Stimulated activated CD8-positive, alpha-beta memory T cell treated with anti-CD3 and anti-CD28 coated beads, Interleukin-12 subunit alpha, Interleukin-12 subunit beta, amount 100 ng/mL, for 24 hours (primary cell): Measurements from ENCODE around the gene EMD.
"Not testable (repeated sequence)": the region's sequence is repeated elsewhere in the genome, so short reads cannot be mapped to it uniquely, and the experiment has no call there.

Experiments used
- DNase-seq: peaks from one replicate; pipeline ENCODE4 v3.0.0-alpha.2; 2020; ENCODE audit errors: extremely low read depth

EMD gene

GRCh38 chrX:154396363-154396762 is 17.3 kb downstream of the EMD start:
- not testable (repeated sequence) for DNase-seq

GRCh38 chrX:154396973-154397887 is 18.1 kb downstream of the EMD start:
- no peak for DNase-seq

- peak; percentile 79 for DNase-seq
Observed at GRCh38 chrX:154397888-154398667, 19.0 kb downstream of the EMD start, which contains the start of gene RPL10. Gene RPL10, plus strand, starts transcription at chrX:154398377. Its CDS starts 143 bp downstream, at chrX:154398520.

GRCh38 chrX:154398668-154399526 is 19.8 kb downstream of the EMD start:
- no peak for DNase-seq

- no peak for DNase-seq
Observed at GRCh38 chrX:154399527-154400368, 20.7 kb downstream of the EMD start.

- not testable (repeated sequence) for DNase-seq
Observed at GRCh38 chrX:154400369-154400817, 21.3 kb downstream of the EMD start.

- no peak for DNase-seq
Observed at GRCh38 chrX:154401045-154401799, 22.1 kb downstream of the EMD start.

GRCh38 chrX:154401918-154402621 is 23.0 kb downstream of the EMD start:
- no peak for DNase-seq

GRCh38 chrX:154402622-154403127 is 23.6 kb downstream of the EMD start:
- DNase-seq, result no peak

GRCh38 chrX:154403192-154403591 is 24.1 kb downstream of the EMD start:
- no peak for DNase-seq

- DNase-seq, result no peak
Observed at GRCh38 chrX:154403858-154404257, 24.8 kb downstream of the EMD start.

GRCh38 chrX:154404625-154405192 is 25.6 kb downstream of the EMD start:
- DNase-seq, result no peak

GRCh38 chrX:154408659-154409221 is 29.6 kb downstream of the EMD start:
- DNase-seq, result no peak

GRCh38 chrX:154409222-154409871 is 30.3 kb downstream of the EMD start, which contains the start of gene DNASE1L1:
Gene DNASE1L1, minus strand, starts transcription at chrX:154409254. Its CDS starts 3,686 bp downstream, at chrX:154405568.
- DNase-seq, result no peak

GRCh38 chrX:154411981-154412340 is 32.9 kb downstream of the EMD start:
- no peak for DNase-seq

GRCh38 chrX:154412468-154412867 is 33.4 kb downstream of the EMD start:
- no peak for DNase-seq

- DNase-seq, result no peak
Observed at GRCh38 chrX:154413142-154413541, 34.0 kb downstream of the EMD start.

- DNase-seq, result no peak
Observed at GRCh38 chrX:154417157-154417556, 38.1 kb downstream of the EMD start.
